Mononuclear cell (primary cell): ENCODE measurements around the gene BTBD9. TPM values are rescaled to one million over a fixed set of nuclear protein-coding genes. Genes with fewer than 3 reads are reported as not detected.

Experiments used
- H3K27me3 ChIP-seq: 2 replicates; pipeline ENCODE4 v1.6.0; 2011; ENCODE audit warnings: low read length, control low read depth; ENCODE audit not compliant: insufficient read depth
- H3K4me1 ChIP-seq: 2 replicates; pipeline ENCODE4 v1.5.1; 2011; ENCODE audit warnings: mild to moderate bottlenecking, low read length, control low read depth; ENCODE audit not compliant: insufficient read depth
- H3K4me3 ChIP-seq: 2 replicates; pipeline ENCODE4 v1.5.1; 2011; ENCODE audit warnings: mild to moderate bottlenecking, low read length, moderate library complexity
- H3K9me3 ChIP-seq: 2 replicates; pipeline ENCODE4 v1.5.1; 2011; ENCODE audit warnings: low read depth, mild to moderate bottlenecking, control low read depth, low read length
- total RNA-seq: library from RNA; depleted of rRNA; stranded (reverse); fragments of >200 nt; gene quantifications from one replicate; pipeline ENCODE4 v1.2.3, GENCODE V29; 2012

Gene BTBD9
- total RNA-seq, 1 donor: 93.7 TPM

- no peaks in the 10 kb centered on the region for H3K27me3 ChIP-seq
- H3K9me3 ChIP-seq: no peaks in the 10 kb centered on the region
- no peak overlapping the region for H3K4me3 ChIP-seq
- H3K4me1 ChIP-seq: no peaks in the 10 kb centered on the region
Measured at GRCh38 chr6:38283734-38284362, 355.9 kb downstream of the BTBD9 start.

GRCh38 chr6:38282911-38283310 lies 356.8 kb downstream of the BTBD9 start:
- Histone ChIP-seq H3K9me3 (no peaks in the 10 kb centered on the region), H3K27me3 (no peaks in the 10 kb centered on the region), H3K4me1 (no peaks in the 10 kb centered on the region), H3K4me3 (no peak overlapping the region)

GRCh38 chr6:38281126-38281525 lies 358.6 kb downstream of the BTBD9 start:
- Histone ChIP-seq H3K9me3 (no peaks in the 10 kb centered on the region), H3K4me1 (no peaks in the 10 kb centered on the region), H3K4me3 (no peak overlapping the region), H3K27me3 (no peaks in the 10 kb centered on the region)

GRCh38 chr6:38279963-38280588 lies 359.7 kb downstream of the BTBD9 start:
- no peak overlapping the region for H3K4me3 ChIP-seq
- no peaks in the 10 kb centered on the region for H3K9me3 ChIP-seq
- no peaks in the 10 kb centered on the region for H3K4me1 ChIP-seq
- H3K27me3 ChIP-seq: no peaks in the 10 kb centered on the region

GRCh38 chr6:38279423-38279822 lies 360.3 kb downstream of the BTBD9 start:
- no peaks in the 10 kb centered on the region for H3K4me1 ChIP-seq
- no peak overlapping the region for H3K4me3 ChIP-seq
- no peaks in the 10 kb centered on the region for H3K9me3 ChIP-seq
- H3K27me3 ChIP-seq: no peaks in the 10 kb centered on the region

- H3K4me1 ChIP-seq: no peaks in the 10 kb centered on the region
- H3K9me3 ChIP-seq: no peaks in the 10 kb centered on the region
- no peak overlapping the region for H3K4me3 ChIP-seq
- no peaks in the 10 kb centered on the region for H3K27me3 ChIP-seq
Measured at GRCh38 chr6:38273325-38273724, 366.4 kb downstream of the BTBD9 start.

GRCh38 chr6:38272222-38272621 lies 367.5 kb downstream of the BTBD9 start:
- no peaks in the 10 kb centered on the region for H3K4me1 ChIP-seq
- no peaks in the 10 kb centered on the region for H3K9me3 ChIP-seq
- H3K27me3 ChIP-seq: no peaks in the 10 kb centered on the region
- H3K4me3 ChIP-seq: no peak overlapping the region

- H3K4me3 ChIP-seq: no peak overlapping the region
- no peaks in the 10 kb centered on the region for H3K4me1 ChIP-seq
- H3K9me3 ChIP-seq: no peaks in the 10 kb centered on the region
- H3K27me3 ChIP-seq: no peaks in the 10 kb centered on the region
Measured at GRCh38 chr6:38271081-38271480, 368.6 kb downstream of the BTBD9 start.

- H3K9me3 ChIP-seq: no peaks in the 10 kb centered on the region
- H3K4me1 ChIP-seq: no peaks in the 10 kb centered on the region
- H3K27me3 ChIP-seq: no peaks in the 10 kb centered on the region
- H3K4me3 ChIP-seq: no peak overlapping the region
Measured at GRCh38 chr6:38270367-38270766, 369.4 kb downstream of the BTBD9 start.

GRCh38 chr6:38269461-38270172 lies 370.1 kb downstream of the BTBD9 start:
- no peaks in the 10 kb centered on the region for H3K27me3 ChIP-seq
- H3K4me1 ChIP-seq: no peaks in the 10 kb centered on the region
- no peak overlapping the region for H3K4me3 ChIP-seq
- no peaks in the 10 kb centered on the region for H3K9me3 ChIP-seq

GRCh38 chr6:38268342-38268741 lies 371.4 kb downstream of the BTBD9 start:
- Histone ChIP-seq H3K27me3 (no peaks in the 10 kb centered on the region), H3K9me3 (no peaks in the 10 kb centered on the region), H3K4me3 (no peak overlapping the region), H3K4me1 (no peaks in the 10 kb centered on the region)

GRCh38 chr6:38266921-38267354 lies 372.8 kb downstream of the BTBD9 start:
- Histone ChIP-seq H3K27me3 (no peaks in the 10 kb centered on the region), H3K9me3 (no peaks in the 10 kb centered on the region), H3K4me3 (no peak overlapping the region)

GRCh38 chr6:38264605-38265004 lies 375.1 kb downstream of the BTBD9 start:
- H3K27me3 ChIP-seq: no peaks in the 10 kb centered on the region
- H3K9me3 ChIP-seq: no peaks in the 10 kb centered on the region
- H3K4me1 ChIP-seq: peaks cover under 1% of the 10 kb centered on the region
- H3K4me3 ChIP-seq: no peak overlapping the region

More at GRCh38 chr6:38266921-38267354, 372.8 kb downstream of the BTBD9 start:
- no peaks in the 10 kb centered on the region for H3K4me1 ChIP-seq

GRCh38 chr6:38262609-38263008 lies 377.1 kb downstream of the BTBD9 start:
- H3K4me3 ChIP-seq: no peak overlapping the region
- no peaks in the 10 kb centered on the region for H3K27me3 ChIP-seq
- peaks cover 4% of the 10 kb centered on the region for H3K4me1 ChIP-seq
- H3K9me3 ChIP-seq: no peaks in the 10 kb centered on the region

- H3K9me3 ChIP-seq: no peaks in the 10 kb centered on the region
Measured at GRCh38 chr6:38262026-38262425, 377.7 kb downstream of the BTBD9 start.

More at GRCh38 chr6:38262026-38262425, 377.7 kb downstream of the BTBD9 start:
- Histone ChIP-seq H3K4me1 (peaks cover 4% of the 10 kb centered on the region), H3K4me3 (no peak overlapping the region), H3K27me3 (no peaks in the 10 kb centered on the region)
